SKM-1 (cell line): Measurements from ENCODE around the gene MBD3L1.

ENCODE experiments used
- DNase-seq: peaks from one replicate; lab custom pipeline; 2025; ENCODE audit not compliant: unreplicated experiment; lab: John Stamatoyannopoulos, UW

MBD3L1 gene

DNA sequence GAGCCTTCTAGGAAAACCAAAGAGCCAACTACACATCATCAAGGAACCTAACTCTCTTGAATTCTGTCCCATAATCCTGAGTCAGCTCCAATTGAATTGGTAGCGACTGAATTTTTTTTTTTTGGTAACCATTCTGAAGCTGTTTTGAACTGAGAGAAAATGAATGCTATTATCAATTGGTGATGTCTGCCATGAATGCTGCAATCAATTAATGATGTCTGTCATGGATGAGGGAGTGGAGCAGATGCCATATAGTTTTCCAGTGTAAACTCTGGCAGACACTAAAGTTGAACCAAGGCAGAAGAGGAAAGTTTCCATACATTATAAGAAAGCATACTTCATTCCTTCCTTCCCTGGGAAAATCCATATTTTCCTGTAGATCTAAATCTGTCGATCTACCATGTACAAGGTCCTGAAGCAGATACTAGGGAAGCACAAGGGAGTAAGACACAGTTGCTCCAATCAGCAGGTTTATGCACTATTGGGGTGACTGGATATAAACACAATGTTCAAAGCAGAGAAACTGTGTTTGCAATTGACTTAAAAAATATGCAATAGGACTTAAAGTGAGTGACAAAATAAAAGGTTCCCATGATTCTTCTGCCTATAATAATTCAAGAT is 48.8 kb downstream of the MBD3L1 start:
- DNase-seq = no peak

DNA sequence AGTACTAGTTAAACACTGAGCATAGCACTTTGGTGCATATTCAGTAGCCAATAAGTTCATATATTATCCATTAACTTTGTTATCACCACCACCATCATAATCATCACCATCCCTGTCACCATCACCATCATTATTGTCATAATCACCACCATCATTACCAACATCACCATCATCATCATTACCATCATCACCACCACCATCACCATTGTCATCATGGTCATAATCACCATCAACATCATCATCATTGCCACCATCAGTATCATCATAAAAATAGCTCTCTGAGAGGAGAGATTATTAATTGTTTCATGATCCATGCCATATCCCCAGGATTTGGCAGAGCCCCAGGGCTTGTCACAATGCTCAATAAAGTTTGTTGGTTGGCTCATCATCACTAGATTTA is 49.3 kb downstream of the MBD3L1 start:
- no peak for DNase-seq

DNA sequence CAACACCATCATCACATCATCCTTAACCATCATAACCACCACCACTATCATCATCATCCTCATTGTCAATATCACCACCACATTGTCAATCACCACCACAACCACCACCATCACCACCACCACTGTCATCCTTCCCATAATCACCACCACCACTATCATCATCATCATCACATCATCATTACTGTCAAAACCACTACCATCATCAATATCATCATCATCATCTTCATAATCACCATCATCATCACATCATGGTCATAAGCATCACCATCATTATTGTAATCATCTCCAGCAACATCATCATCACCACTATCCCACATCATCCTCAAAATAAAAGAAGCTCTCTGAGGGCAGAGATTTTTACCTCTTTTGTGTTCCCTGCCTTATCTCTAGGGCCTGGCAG is 52.2 kb downstream of the MBD3L1 start:
- no peak for DNase-seq

DNA sequence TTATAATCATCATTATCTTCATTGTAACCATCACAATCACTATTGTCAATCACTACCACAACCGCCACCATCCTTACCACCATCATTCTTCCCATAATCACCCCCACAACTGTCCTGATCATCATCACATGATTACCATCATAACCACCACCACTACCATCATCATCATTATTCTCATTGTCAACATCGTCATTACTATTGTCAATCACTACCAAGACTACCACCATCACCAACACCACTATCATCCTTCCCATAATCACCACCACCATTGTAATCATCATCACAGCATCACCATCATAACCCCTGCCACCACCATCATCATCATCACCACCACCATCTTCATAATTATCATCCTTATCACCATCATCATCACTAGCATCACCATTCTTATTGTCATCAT is 55.2 kb downstream of the MBD3L1 start:
- no peak for DNase-seq

DNA sequence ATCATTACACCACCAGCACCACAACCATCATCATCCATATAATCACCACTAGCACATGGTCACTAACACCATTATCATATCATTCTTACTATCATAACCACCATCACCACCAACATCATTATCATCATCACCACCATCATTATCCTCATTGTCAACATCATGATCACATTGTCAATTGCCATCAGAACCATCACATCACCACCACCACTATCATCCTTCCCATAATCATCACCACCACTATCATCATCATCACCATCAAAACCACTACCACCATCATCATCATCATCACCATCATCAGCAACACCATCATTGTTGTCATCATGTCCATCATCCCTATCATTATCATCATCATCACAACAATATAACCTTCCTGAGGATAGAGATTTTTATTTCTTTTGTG is 58.1 kb downstream of the MBD3L1 start:
- no peak for DNase-seq
